ENCODE measurements around the gene SECISBP2.
"Not testable (repeated sequence)": the region's sequence is repeated elsewhere in the genome, so short reads cannot be mapped to it uniquely, and the experiment has no call there.

SECISBP2 gene

GRCh38 chr9:89309608-89310474 lies 8.5 kb upstream of the SECISBP2 start:
- peak in 1 of 56 donors; percentile 36 for DNase-seq

- peak; percentile 93 to 100 (median 99) for DNase-seq
Observed at GRCh38 chr9:89310475-89311345, 7.6 kb upstream of the SECISBP2 start, which contains the start of gene CKS2. CKS2 (plus strand) TSS chr9:89311195; CDS start chr9:89311293, 98 bp downstream.

- DNase-seq = peak in 2 of 56 donors; percentile 32 to 64
Observed at GRCh38 chr9:89311346-89312221, 6.7 kb upstream of the SECISBP2 start.

GRCh38 chr9:89312222-89312571 lies 6.1 kb upstream of the SECISBP2 start:
- DNase-seq = no peak

- DNase-seq = no peak
Observed at GRCh38 chr9:89313842-89314241, 4.5 kb upstream of the SECISBP2 start.

- no peak for DNase-seq
Observed at GRCh38 chr9:89314955-89315354, 3.3 kb upstream of the SECISBP2 start.

- DNase-seq = no peak
Observed at GRCh38 chr9:89315482-89315881, 2.8 kb upstream of the SECISBP2 start.

- DNase-seq = no peak
Observed at GRCh38 chr9:89317282-89317681, 1.0 kb upstream of the SECISBP2 start.

- no peak for DNase-seq
Observed at GRCh38 chr9:89319015-89319905, 960 bp downstream of the SECISBP2 start.

GRCh38 chr9:89323390-89323789 lies 5.1 kb downstream of the SECISBP2 start:
- no peak for DNase-seq

GRCh38 chr9:89325733-89326132 lies 7.4 kb downstream of the SECISBP2 start:
- DNase-seq = no peak

GRCh38 chr9:89328064-89328463 lies 9.8 kb downstream of the SECISBP2 start:
- DNase-seq = no peak

- DNase-seq = no peak
Observed at GRCh38 chr9:89329917-89330316, 11.6 kb downstream of the SECISBP2 start.

- DNase-seq = no peak
Observed at GRCh38 chr9:89330513-89330912, 12.2 kb downstream of the SECISBP2 start.

- DNase-seq = no peak
Observed at GRCh38 chr9:89339807-89340206, 21.5 kb downstream of the SECISBP2 start.

- DNase-seq = no peak
Observed at GRCh38 chr9:89340332-89340731, 22.0 kb downstream of the SECISBP2 start.

- no peak for DNase-seq
Observed at GRCh38 chr9:89342213-89342612, 23.9 kb downstream of the SECISBP2 start.

- DNase-seq = no peak
Observed at GRCh38 chr9:89342948-89343347, 24.6 kb downstream of the SECISBP2 start.

GRCh38 chr9:89343812-89344211 lies 25.5 kb downstream of the SECISBP2 start:
- not testable (repeated sequence) for DNase-seq

- DNase-seq = no peak
Observed at GRCh38 chr9:89345476-89345875, 27.2 kb downstream of the SECISBP2 start.

Data from amygdala (tissue), 56 donors.